ENCODE data around the gene TTC3.

GRCh38 chr21:37196847-37197246 is 123.8 kb downstream of the TTC3 start:
- TF ChIP-seq CTCF (conservative IDR thresholded peaks at IDR 0.05; ENCODE audit: low read length) (no peak), EZH2phosphoT487 (IDR thresholded peaks at IDR 0.05; ENCODE audit: borderline replicate concordance) (no peak)
